ENCODE results near the gene CYP24A1. TPM values are rescaled to one million over a fixed set of nuclear protein-coding genes. Genes with fewer than 3 reads are reported as not detected.
A peak's percentile ranks its signal among the peaks of the same experiment; 100 is the strongest.

The CYP24A1 gene
- total and polyA plus RNA-seq, 2 of the 8 experiments (the other 6 are each of a cell fraction or from before 2014, with no cell fraction given) = not detected

DNA sequence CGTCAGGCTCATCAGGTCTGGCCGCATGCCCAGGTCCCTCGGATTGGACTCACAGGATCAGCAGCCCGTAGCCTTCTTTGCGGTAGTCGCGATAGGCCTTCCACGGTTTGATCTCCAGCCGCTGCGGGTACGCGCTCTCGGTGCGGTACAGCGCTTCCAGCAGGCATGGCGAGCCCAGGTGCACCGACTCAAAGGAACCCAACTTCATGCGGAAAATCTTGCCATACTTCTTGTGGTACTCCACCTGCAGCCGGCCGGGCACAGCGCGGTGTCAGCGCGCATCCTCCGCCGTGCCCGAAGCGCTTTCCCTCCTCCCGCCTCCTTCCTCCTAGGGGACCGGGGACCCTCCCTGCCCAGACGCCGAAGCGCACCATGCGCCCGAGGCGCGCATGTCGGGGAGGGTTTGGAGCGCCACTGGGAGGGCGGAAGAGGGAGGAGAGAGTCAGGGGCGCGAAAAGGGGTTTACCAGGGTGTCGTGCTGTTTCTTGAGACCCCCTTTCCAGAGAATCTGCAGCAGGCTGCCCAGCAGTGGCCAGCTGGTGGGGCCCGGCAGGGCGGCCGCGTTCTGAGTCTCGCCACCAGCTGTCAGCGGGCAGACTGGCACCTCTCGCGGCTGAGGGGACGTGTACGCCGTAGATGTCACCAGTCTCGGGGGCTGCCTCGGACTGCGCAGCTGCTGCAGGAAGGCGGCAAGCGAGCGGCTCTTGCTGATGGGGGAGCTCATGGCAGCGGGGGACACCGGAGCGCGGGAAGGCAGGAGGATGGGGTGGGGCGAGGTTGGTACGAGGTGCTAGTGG is 732 bp downstream of the CYP24A1 start (continued):
- TF ChIP-seq, protein P1, sequence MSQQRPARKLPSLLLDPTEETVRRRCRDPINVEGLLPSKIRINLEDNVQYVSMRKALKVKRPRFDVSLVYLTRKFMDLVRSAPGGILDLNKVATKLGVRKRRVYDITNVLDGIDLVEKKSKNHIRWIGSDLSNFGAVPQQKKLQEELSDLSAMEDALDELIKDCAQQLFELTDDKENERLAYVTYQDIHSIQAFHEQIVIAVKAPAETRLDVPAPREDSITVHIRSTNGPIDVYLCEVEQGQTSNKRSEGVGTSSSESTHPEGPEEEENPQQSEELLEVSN (IDR thresholded peaks at IDR 0.05) = peak; percentile 95
